Esophagus mucosa (tissue), 1 donor: ENCODE measurements around the gene DHDDS. TPM values are rescaled to one million over a fixed set of nuclear protein-coding genes. Genes with fewer than 3 reads are reported as not detected.
A peak's percentile ranks its signal among the peaks of the same experiment; 100 is the strongest.
"Not testable (repeated sequence)": the region's sequence is repeated elsewhere in the genome, so short reads cannot be mapped to it uniquely, and the experiment has no call there.

ENCODE experiments used
- ATAC-seq: fragments of 200-7000 bp; cut with Tn5 transposase; one replicate; pipeline ENCODE4 v1.9.1; 2020
- total RNA-seq: library from RNA; stranded (reverse); gene quantifications from one replicate; pipeline ENCODE4 v1.2.4, GENCODE V29; 2023
- donor health status: DM: yes; HTN: yes; CAD: no.

DHDDS gene
- total RNA-seq, 1 donor from 2014 or later, result 37.1 TPM

DNA sequence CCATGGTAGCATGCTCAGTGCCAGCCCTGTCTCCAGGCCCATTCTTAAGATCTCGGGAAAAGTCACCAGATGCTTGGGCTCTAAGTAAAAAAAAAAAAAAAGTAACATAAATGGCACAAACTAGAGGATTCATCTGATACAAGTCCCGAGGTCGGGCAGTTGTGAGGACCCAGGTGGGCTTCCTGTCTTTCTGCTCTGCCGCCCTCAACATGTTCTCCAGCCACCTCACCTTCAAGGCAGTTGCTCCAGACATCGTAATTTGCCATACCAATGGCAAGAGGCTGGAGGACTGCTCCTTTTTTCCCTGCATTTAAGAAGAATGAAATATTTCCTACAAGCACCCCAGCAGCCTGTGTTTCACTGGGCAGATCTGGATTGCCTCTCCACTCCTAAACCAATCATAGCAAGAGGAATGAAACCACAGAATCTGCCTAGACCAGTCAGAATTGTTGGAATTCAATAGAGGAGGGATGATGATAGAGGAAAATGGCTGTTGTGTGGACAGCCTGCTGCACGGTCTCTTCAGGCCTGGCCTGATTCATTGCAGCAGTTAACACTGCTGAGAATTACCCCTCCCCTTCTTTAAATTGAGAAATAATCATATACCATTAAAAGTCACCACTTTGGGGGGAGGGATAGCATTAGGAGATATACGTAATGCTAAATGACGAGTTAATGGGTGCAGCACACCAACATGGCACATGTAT lies 45.5 kb downstream of the DHDDS start:
- no peak for ATAC-seq

DNA sequence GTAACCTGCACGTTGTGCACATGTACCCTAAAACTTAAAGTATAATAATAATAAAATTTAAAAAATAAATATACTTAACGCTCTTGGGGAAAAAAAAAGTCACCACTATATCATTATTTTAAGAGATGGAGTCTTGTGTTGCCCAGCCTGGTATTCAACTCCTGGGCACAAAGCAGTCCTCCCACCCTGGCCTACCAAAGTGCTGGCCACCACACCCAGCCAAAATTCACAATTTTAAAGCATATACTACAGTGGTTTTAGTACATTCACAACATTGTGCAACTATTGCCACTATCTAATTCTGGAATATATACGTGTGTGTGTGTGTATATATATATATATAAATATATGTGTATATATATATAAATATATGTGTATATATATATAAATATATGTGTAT lies 46.0 kb downstream of the DHDDS start:
- no peak for ATAC-seq

DNA sequence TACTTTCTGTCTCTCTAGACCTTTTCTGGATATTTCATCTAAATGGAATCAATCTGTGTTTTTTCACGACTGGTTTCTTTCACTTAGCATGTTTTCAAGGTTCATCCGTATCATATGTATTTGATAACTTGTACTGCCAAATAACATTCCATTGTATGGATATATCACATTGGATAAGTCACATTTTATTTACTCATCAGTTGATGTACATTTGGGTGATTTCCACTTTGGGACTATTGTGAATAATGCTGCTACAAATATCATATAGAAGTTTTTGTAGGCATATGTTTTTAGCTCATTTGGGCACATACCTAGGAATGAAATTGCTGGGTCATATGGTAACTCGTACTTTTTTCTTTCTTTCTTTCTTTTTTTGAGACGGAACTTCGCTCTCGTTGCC lies 46.9 kb downstream of the DHDDS start:
- no peak for ATAC-seq

DNA sequence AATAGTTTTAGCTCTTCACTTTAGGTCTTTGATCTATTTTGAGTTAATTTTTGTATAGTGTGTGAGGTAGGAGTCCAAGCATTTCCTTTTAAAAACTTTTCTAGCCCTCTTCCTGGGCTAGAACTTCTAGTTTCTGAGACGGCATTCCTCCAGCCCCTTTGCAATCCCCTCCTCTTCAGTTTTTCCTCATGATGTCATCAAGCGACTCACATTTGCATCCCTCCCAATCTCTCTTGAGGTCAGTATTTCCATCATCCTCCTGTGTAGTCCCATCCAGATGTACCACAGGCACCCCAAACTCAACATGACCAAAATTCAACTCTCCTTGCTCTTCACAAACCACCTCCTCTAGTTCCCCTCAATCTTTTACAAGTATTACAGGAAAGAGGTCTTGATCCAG lies 50.8 kb downstream of the DHDDS start:
- no peak for ATAC-seq

DNA sequence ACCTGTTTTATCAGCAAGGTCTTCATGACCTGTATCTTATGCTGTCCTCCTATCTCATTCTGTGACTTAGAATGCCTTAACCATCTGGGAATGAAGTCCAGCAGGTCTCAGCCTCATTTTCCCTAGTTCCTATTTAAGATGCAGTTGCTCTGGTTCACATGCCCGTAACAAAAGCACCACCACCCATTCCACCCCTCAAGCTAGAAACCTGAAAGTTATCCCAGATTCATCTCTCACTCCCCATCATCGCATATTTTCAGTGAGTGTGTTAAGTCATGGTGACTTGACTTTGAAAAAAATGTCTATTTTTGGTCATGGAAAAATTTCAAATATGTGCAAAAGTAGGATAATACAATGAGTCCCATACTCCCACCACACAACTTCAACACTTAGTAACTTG lies 51.9 kb downstream of the DHDDS start:
- no peak for ATAC-seq

DNA sequence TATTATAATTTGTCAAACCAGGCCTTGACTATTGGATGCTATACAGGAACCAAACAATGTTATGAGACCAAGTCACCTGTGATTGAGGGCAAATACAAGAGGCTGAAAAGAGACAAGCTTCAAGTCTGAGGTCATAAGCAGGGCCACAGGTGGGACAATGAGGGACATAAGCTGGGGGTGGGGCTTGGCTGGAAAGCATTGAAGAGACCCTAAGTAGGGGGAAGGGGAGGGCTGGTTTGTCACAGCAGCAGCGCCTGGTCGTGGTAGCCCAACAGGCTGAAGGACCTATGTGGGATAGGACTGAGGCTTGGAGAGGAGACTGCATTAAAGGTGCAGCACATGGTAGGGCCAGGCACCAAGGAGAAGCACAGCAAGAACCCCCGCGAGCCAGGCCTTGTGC lies 58.0 kb downstream of the DHDDS start:
- ATAC-seq, result no peak

DNA sequence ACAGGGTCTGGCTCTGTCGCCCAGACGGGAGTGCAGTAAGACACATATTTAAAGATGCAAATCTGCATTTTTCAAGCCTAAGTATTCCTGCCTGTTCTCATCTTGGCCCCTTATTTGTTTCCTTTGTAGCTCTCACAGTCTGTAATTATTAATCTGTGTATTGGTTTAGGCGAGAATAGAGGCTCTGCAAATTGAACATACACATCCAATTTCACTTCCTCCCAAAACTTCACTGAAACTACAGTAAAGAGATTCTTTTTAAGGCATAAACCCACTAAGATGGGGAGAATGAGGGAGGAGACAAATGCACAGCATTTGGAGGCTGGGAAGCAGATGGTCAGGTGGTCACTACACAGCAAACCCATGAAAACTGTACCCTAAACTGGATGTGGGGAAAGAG lies 61.1 kb downstream of the DHDDS start:
- no peak for ATAC-seq

DNA sequence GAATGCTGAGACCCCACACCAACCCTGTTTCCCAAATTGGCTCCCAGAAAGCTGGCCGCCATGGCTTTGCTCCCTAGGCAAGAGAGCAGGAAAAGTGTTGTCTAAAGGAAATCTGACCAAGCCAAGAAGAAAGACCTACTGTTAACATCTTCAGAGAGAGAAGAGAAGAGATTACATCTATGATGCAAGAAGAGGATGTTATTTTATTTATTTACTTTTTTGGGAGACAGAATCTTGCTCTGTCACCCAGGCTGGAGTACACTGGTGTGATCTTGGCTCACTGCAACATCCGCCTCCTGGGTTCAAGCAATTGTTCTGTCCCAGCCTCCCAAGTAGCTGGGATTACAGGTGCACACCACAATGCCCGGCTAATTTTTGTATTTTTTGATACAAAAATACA lies 61.8 kb downstream of the DHDDS start:
- ATAC-seq, result no peak

DNA sequence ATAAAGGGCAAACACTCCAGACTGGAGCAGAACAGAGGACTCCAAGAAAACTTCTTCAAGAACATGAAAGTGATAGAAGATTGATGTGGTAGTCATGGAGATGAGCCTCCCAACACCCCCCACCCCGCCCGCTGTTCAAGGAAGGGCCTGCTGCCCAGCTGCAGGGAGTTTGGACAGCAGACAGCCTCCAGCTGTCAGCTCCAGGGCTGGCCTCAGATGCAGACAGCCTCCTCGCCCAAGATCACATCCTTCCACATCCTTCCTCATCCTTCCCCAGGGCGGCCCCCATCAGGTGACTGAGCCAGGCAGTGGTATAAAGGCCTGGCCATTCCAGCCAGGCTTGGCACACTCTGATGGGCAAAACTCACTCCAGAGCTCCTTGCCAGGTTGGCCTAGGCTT lies 64.7 kb downstream of the DHDDS start:
- ATAC-seq, result no peak

DNA sequence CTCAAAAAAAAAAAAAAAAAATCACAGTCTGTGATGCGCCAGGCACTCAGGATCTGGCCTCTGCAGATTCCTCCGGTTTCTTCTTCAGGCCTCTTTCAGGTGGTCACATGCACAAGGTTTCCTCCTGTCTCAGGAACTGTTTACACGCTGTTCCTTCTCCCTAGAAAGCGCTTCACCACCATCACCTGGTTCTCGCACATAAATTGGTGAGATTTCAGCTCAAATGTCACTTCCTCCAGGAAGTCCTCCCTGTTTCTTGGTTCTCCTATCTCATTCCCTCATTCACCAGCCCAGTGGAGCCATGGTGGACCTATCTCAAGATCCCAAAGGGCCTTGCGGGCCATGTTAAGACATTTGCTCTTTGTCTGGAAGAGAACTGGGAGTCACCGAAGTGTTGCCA lies 66.8 kb downstream of the DHDDS start:
- ATAC-seq, result no peak

DNA sequence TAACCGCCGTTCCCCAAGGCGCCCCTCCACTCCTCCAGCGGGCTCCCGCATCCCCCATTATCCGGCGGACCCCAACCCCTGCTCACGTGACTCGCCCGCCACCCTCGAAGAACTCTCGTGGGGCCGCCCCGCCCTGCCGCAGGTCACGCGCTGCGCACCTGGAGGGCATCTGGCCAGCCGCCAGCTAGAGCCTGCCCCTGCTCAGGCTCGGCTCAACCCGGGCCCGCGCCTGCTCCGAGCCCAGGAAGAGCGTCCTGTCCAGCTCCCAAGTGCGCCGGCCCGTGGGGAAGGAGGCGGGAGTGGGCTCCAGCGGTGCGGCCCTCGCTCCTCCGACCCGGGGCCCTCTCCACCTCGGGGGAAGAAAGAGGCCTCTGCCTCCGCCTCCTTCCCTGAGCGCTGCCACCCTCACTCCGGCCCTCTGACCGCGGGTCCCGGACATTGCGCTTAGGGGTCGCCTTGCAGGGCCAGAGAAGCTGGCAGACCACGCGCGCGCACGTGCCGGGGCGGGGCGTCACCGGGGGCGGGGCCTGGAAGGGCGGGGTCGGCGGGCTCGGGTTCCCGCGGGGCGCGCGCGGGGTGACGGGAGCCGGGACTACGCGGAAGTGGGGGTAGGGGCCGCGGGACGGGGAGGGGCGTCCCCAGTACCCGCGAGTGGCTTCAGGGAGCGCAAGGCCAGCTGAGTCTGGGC lies 68.5 kb downstream of the DHDDS start:
- peak; percentile 89 for ATAC-seq

DNA sequence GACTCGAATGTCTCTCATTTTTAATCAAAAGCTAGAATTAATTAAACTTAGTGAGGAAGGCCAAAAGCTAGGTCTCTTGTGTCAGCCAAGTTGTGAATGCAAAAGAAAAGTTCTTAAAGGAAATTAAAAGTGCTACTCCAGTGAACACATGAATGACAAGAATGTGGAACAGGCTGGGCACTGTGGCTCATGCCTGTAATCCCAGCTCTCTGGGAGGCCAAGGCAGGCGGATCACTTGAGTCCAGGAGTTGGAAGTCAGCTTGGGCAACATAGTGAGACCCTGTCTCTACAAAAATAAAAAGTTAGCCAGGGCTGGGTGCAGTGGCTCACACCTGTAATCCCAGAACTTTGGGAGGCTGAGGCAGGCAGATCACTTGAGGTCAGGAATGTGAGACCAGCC lies 78.6 kb downstream of the DHDDS start:
- ATAC-seq, result not testable (repeated sequence)

DNA sequence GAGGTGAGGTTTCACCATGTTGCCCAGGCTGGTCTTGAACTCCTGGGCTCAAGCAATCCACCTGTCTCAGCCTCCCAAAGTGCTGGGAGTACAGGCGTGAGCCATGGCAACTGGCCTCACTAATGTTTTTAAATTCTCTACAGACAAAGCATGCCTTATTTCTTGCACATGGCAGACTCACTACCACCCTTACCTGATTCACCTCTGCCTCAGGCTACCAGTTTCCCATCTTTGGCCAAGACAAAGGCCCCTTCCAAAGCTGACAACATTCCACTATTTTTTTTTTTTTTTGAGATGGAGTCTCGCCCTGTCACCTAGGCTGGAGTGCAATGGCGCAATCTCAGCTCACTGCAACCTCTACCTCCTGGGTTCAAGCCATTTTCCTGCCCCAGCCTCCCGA lies 83.7 kb downstream of the DHDDS start:
- not testable (repeated sequence) for ATAC-seq

DNA sequence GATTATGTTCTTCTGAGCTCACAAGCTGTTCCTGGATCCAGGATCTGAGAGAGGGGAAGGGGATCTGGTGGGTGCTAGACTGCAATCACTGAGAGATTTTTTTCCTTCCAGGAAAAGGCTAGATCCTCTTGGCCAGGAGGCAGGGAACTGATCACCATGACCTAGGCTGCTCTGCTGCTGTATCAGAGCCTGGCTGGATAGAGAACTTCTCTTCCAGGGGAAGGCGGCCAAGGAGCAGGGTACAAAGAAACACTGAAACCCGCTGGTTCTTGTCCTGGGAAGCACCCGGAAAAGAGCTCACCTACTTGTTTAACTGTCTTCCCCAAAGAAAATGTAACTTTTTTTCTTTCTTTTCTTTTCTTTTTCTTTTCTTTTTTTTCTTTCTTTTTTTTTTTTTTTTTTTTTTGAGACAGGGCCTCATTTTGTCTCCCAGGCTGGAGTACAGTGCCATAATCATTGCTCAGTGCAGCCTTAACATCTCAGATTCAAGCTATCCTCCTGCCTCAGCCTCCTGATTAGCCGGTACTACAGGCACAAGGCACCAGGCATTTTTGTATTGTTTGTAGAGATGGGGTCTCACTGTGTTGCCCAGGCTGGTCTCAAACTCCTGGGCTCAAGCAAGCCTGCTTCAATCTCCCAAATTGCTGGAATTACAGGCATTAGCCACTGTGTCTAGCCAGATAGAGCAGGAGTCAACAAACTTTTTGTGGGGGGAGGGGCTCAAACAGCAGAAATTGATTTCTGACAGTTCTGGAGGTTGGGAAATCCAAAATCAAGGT lies 85.1 kb downstream of the DHDDS start:
- no peak for ATAC-seq

DNA sequence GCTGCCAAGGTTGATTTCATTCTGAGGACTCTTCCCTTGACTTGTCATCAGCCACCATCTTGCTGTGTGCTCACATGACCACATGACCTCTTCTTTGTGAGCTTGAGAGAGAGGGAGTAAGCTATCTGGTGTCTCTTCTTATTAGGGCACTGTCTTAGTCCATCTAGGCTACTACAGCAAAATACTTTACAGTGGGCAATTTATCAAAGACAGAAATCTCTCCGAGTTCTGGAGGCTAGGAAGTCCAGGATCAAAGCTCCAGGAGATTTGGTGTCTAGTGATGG lies 85.6 kb downstream of the DHDDS start:
- ATAC-seq, result no peak

DNA sequence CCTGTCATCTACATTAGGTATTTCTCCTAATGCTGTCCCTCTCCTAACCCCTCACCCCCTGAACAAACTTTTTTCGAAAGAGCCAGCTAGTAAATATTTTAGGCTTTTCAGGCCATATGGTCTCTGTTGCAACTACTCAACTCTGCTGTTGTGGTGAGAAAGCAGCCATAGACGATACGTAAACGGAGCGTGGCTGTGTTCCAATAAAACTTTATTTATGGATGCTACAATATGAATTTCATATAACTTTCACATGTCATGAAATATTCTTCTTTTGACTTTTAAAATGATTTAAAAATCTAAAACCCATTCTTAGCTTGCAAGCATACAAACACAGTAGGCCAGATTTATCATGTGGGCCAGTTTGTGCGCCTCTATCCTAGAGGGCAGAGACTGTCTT lies 86.2 kb downstream of the DHDDS start:
- ATAC-seq, result no peak

DNA sequence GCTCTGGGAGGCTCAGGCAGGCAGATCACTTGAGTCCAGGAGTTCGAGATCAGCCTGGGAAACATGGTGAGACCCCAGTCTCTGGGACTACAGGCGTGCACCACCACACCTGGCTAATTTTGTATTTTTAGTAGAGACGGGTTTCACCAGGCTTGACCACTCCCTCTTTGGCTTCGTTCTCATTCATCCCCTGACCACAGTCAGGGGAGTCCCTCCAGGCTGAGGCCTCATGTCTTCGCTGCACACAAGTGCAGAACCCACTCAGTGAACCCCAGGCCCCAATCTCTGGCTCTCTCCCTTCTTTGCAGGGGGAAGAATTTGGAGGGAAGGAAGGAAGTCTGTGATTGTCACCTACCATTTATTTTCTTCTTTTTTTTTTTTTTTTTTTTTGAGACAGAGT lies 88.2 kb downstream of the DHDDS start:
- ATAC-seq, result no peak

Other genes starting within 250 kb of the DHDDS start
- not detected for gene CATSPER4, start 241.7 kb upstream of the DHDDS start, total RNA-seq
- gene CEP85, start 198.1 kb upstream of the DHDDS start, total RNA-seq, result 8.7 TPM
- 242 TPM for gene SH3BGRL3, start 152.2 kb upstream of the DHDDS start, total RNA-seq
- 7.2 TPM for gene UBXN11, start 125.7 kb upstream of the DHDDS start, total RNA-seq
- 7.5 TPM for gene CD52, start 114.4 kb upstream of the DHDDS start, total RNA-seq
- gene CRYBG2, start 78.2 kb upstream of the DHDDS start, total RNA-seq, result 111 TPM
- gene ZNF683, start 59.6 kb upstream of the DHDDS start, total RNA-seq, result not detected
- not detected for gene LIN28A, start 21.5 kb upstream of the DHDDS start, total RNA-seq
- 336 TPM for gene HMGN2, start 40.1 kb downstream of the DHDDS start, total RNA-seq
- 27.3 TPM for gene RPS6KA1, start 97.4 kb downstream of the DHDDS start, total RNA-seq